ENCODE measurements around the gene XXYLT1. TPM values are rescaled to one million over a fixed set of nuclear protein-coding genes. Genes with fewer than 3 reads are reported as not detected.
"Not testable (repeated sequence)": the region's sequence is repeated elsewhere in the genome, so short reads cannot be mapped to it uniquely, and the experiment has no call there.

The XXYLT1 gene
- total and polyA plus RNA-seq, 8 donors: 1.8 to 5.0 (median 2.6) TPM

GRCh38 chr3:195110647-195111318, 160.2 kb downstream of the XXYLT1 start:
- Histone ChIP-seq H3K9me3 (no peaks in the 10 kb centered on the region), H3K27me3 (no peaks in the 10 kb centered on the region), H3K27ac (no peak overlapping the region), H3K36me3 (no peaks in the 10 kb centered on the region), H3K4me3 (no peak overlapping the region), H3K4me1 (no peaks in the 10 kb centered on the region)
- 73 to 83% methylated on average over 14 of the region's 14 CpGs for WGBS, 2 donors
- FAIRE-seq (no peak), ATAC-seq (peak in 3 of 4 donors; percentile 44 to 57 (median 47)), DNase-seq (peak in 1 of 6 donors; percentile 20)
- intact Hi-C loops (cut with DNase I): no loop called here
- TF ChIP-seq CTCF (IDR thresholded peaks at IDR 0.05): no peak

GRCh38 chr3:195109098-195109657, 161.8 kb downstream of the XXYLT1 start:
- no peaks in the 10 kb centered on the region for H3K36me3 ChIP-seq
- no peak overlapping the region for H3K27ac ChIP-seq
- DNase-seq (no peak), ATAC-seq (no peak), FAIRE-seq (no peak)
- H3K4me3 ChIP-seq: no peak overlapping the region
- H3K9me3 ChIP-seq: no peaks in the 10 kb centered on the region
- no peaks in the 10 kb centered on the region for H3K27me3 ChIP-seq
- 79 to 84% methylated on average over 10 of the region's 10 CpGs for WGBS, 2 donors
- no peaks in the 10 kb centered on the region for H3K4me1 ChIP-seq
- intact Hi-C loops (cut with DNase I): loop anchor here in 1 of 3 donors (5.0 kb wide), 1 partner anchor 422 kb away; the partner anchor contains the start of gene FAM43A
- TF ChIP-seq CTCF (IDR thresholded peaks at IDR 0.05): no peak

- TF ChIP-seq CTCF (IDR thresholded peaks at IDR 0.05): no peak
- H3K4me1 ChIP-seq: no peaks in the 10 kb centered on the region
- FAIRE-seq (no peak), DNase-seq (no peak), ATAC-seq (no peak)
- no peak overlapping the region for H3K4me3 ChIP-seq
- intact Hi-C loops (cut with DNase I): loop anchor here in 1 of 3 donors (5.0 kb wide), 1 partner anchor 420 kb away; the partner anchor contains the start of gene FAM43A
- 74 to 83% methylated on average over 8 of the region's 8 CpGs for WGBS, 2 donors
- no peak overlapping the region for H3K27ac ChIP-seq
- H3K36me3 ChIP-seq: no peaks in the 10 kb centered on the region
- H3K9me3 ChIP-seq: no peaks in the 10 kb centered on the region
- H3K27me3 ChIP-seq: no peaks in the 10 kb centered on the region
Observed at GRCh38 chr3:195107593-195107992, 163.4 kb downstream of the XXYLT1 start.

GRCh38 chr3:195107031-195107430, 163.9 kb downstream of the XXYLT1 start:
- not testable (repeated sequence) for H3K27ac ChIP-seq, H3K9me3 ChIP-seq, H3K36me3 ChIP-seq, ATAC-seq, H3K4me3 ChIP-seq, H3K27me3 ChIP-seq, H3K4me1 ChIP-seq, DNase-seq, FAIRE-seq
- intact Hi-C loops (cut with DNase I): loop anchor here in 1 of 3 donors (5.0 kb wide), 1 partner anchor 420 kb away; the partner anchor contains the start of gene FAM43A
- WGBS, 2 donors: 68 to 83% methylated on average over 17 of the region's 17 CpGs

GRCh38 chr3:195106418-195106906, 164.5 kb downstream of the XXYLT1 start:
- H3K4me1 ChIP-seq: no peaks in the 10 kb centered on the region
- H3K27me3 ChIP-seq: no peaks in the 10 kb centered on the region
- H3K9me3 ChIP-seq: no peaks in the 10 kb centered on the region
- FAIRE-seq (no peak), DNase-seq (peak; percentile 13 to 88 (median 56)), ATAC-seq (peak; percentile 64 to 91 (median 88))
- H3K36me3 ChIP-seq: no peaks in the 10 kb centered on the region
- TF ChIP-seq CTCF (IDR thresholded peaks at IDR 0.05): peak; percentile 96 to 99 (median 99)
- H3K4me3 ChIP-seq: peak overlapping the region in 1 of 4 donors; percentile 28
- 4 to 8% methylated on average over 19 to 29 of the region's 29 CpGs for WGBS, 2 donors
- H3K27ac ChIP-seq: no peak overlapping the region
- intact Hi-C loops (cut with DNase I): loop anchor here in 1 of 3 donors (5.0 kb wide), 1 partner anchor 419 kb away; the partner anchor contains the start of gene FAM43A

Data from pancreas (tissue), 10 donors.